HCEC 1CT (cell line): Measurements from ENCODE around the gene CFAP299.

ENCODE experiments used
- DNase-seq: peaks from one replicate; pipeline ENCODE4 v3.0.0-alpha.2; 2017

CFAP299 gene

GRCh38 chr4:80393246-80393969 lies 57.9 kb downstream of the CFAP299 start:
- peak; percentile 71 for DNase-seq

- no peak for DNase-seq
Measured at GRCh38 chr4:80393970-80394250, 58.4 kb downstream of the CFAP299 start.

DNA sequence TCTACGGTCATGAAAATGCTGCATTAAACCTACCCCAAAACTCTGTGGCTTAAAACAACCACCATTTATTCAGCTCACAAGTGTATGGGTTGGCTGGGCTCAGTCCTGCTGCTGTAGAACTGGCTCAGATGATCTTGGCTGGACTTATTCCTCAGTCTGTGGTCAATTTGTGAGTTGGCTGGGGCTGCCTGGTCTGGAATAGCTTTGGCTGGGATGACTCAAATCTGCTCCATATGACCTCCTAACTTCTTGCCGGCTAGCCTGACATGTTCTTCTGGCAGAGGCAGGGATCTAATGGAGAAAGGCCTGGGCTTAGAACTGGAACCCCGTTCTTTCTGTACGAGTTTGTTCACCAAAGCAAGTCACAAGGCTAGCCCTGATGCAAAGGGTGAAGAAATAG lies 71.7 kb downstream of the CFAP299 start:
- DNase-seq: peak; percentile 71

GRCh38 chr4:80409809-80410208 lies 74.3 kb downstream of the CFAP299 start:
- no peak for DNase-seq

GRCh38 chr4:80412322-80412721 lies 76.8 kb downstream of the CFAP299 start:
- no peak for DNase-seq

DNA sequence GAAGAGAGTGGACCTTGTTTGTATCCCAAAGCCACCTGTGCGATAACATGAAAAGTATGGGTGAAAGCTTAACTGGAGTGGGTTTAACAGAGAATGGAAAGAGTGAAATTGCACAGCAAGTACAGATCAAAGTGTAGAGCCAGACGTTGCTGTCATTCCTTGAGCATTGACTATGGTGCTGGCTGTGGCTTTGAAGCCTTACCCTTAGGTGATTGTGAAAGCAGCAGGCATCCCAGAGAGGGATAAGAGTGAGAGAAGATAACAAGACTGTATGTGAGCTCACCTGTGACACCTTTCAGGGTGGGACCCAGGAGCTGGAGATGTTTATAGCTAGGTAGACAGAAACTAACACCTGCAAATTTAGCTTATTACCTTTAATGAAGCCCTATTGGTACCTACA lies 77.6 kb downstream of the CFAP299 start:
- no peak for DNase-seq

DNA sequence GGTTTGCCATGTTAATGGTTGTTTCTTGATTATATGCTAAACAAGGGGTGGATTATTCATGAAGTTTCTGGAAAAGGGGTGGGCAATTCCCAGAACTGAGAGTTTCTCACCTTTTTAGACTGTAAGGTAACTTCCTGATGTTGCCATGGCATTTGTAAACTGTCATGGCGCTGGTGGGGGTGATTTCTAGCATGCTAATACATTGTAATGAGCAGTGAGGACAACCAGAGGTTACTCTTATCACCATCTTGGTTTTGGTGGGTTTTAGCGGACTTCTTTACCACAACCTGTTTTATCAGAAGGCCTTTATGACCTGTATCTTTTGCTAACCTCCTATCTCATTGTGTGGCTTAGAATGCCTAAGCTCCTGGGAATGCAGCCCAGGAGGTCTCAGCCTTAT lies 81.5 kb downstream of the CFAP299 start:
- no peak for DNase-seq

DNA sequence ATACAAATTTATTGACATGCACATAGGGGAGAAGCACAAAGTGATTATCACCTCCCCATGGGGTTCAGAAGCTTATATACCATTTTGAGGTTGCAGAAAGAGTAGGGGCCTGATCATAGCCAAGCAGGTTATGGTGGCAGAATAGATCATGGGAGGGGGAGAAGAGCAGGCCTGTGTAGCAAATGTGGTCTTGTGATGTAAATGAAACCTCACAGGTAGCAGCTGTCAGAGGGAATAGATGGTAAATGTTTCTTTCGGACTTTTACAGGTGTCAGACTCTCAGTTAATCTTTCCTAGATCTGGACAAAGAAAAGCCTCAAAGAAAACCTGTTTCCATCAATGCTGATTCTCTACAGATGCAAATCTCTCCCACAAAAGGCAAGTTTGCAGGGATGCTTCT lies 84.4 kb downstream of the CFAP299 start:
- no peak for DNase-seq

- DNase-seq: no peak
Measured at GRCh38 chr4:80420638-80421037, 85.1 kb downstream of the CFAP299 start.

DNA sequence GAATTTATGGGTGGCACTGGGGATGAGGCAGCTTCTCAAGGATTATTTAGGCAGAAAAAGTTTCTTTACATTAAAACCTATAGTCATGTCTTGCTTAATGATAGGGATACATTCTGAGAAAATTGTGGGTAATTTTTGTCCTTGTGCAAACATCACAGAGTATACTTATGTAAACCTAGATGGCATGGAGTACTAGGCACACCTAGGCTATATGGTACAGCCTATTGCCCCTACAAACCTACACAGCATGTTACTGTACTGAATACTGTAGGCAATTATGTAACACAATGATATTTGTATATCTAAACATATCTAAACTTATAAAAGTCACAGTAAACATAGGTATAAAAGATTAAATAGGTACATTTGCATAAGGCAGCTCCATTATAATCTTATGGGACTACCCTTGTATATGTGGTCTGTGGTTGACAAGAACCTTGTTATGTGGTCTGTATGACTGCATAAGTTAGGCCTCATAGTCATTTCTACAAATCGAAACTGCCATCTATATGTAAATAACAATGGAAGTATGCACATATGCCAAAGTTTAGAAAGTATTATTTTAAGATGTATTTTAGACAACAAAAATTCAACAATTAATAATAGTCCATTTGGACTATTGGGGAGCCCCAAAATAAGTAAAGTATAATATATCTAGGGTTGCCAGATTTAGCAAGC lies 87.3 kb downstream of the CFAP299 start:
- DNase-seq: no peak

GRCh38 chr4:80423553-80424224 lies 88.2 kb downstream of the CFAP299 start:
- no peak for DNase-seq

- no peak for DNase-seq
Measured at GRCh38 chr4:80424225-80424581, 88.7 kb downstream of the CFAP299 start.

- DNase-seq: no peak
Measured at GRCh38 chr4:80425124-80426100, 89.9 kb downstream of the CFAP299 start.

- DNase-seq: no peak
Measured at GRCh38 chr4:80431203-80431965, 95.9 kb downstream of the CFAP299 start.

DNA sequence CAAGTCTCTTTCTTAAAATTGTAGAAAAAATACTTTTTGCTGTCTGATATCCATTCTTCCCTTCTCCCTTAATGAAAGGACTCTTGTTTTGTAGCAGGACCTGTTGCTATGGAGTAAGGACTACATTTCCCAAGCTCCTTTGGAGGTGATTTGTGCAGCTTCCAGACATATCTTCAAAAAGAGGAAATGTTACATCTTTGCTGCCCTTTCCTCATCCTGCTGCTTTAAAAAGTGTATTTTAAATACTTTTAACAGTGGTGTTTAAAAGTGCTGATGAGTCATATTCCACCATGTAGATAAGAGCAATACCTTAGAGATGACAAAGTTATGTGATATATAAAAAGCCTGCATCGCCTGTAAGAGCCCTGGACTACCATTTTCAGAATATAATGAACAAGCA lies 98.7 kb downstream of the CFAP299 start:
- DNase-seq: peak; percentile 1

DNA sequence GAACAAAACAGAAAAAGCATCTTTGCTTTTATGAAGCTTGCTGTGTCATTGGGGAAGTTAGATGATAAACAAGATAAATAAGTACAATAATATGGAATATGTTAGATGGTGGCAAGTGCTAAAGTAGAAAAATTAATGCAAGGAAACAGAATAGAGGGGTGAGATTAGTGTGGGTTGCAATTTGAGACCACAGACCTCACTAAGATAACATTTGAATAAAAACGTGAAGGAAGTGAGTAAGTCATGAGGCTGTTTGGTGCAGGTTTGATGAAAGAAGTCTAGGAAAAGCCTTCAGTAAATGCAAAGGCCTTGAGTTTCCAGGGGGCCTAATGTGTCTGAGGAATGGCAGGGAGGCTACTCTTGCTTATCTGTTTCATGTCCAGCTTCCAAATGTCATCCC lies 102.5 kb downstream of the CFAP299 start:
- DNase-seq: no peak

DNA sequence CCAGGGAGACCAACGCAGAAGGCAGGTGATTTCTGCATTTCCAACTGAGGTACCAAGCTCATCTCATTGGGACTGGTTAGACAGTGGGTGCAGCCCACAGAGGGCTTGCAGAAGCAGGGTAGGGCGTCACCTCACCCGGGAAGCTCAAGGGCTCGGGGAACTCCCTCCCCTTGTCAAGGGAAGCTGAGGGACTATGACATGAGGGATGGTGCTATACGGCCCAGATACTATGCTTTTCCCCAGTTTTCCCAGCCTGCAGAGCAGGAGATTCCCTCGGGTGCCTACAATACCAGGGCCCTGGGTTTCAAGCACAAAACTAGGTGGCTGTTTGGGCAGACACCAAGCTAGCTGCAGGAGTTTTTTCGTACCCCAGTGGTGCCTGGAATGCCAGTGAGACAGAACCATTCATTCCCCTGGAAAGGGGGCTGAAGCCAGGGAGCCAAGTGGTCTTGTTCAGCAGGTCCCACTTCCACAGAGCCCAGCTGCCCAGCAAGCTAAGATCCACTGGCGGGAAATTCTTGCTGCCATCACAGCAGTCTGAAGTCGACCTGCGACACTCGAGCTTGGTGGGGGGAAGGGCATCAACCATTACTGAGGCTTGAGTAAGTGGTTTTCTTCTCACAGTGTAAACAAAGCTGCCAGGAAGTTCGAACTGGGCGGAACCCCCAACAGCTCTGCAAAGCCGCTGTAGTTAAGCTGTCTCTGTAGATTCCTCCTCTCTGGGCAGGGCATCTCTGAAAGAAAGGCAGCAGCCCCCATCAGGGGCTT lies 103.9 kb downstream of the CFAP299 start:
- peak; percentile 3 for DNase-seq

DNA sequence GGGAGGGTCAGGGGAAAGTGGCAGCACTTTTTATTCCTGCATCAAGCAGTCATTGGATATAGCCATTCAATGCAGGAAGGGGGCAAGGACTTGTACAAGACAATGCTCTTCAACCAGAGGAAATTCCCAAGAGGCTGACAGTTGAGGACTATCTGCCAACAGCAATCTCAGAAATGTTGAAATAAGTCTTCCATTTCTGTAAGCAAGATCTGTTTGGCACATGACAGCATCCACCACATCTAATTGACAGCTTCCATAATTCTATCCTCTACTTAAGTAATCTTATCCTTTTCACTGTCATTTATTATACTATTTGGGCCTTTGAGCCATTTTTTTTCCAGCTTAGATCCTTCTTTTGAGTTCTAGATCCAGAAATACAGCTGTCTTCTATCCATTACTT lies 110.7 kb downstream of the CFAP299 start:
- no peak for DNase-seq

GRCh38 chr4:80446664-80447063 lies 111.1 kb downstream of the CFAP299 start:
- DNase-seq: peak; percentile 51

- no peak for DNase-seq
Measured at GRCh38 chr4:80447493-80447892, 112.0 kb downstream of the CFAP299 start.

DNA sequence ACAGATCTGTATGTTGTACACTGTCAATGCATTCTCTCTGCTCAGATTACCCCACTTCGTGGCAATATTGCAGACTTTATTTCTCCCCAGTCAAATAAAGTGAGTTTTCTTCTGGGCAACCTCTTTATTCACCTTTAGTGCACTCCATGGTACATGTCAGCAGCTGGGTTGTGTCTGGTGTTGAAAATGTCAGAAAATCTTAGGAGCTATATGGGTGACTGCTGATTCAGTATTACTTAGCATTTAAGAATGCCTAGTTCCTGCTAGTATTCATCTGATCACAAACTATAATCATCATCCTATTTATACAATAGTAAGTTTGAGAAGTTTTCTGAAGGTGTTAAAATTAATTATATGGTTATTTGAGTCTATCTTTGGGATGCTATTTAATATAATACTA lies 112.5 kb downstream of the CFAP299 start:
- peak; percentile 47 for DNase-seq

- no peak for DNase-seq
Measured at GRCh38 chr4:80452055-80452454, 116.5 kb downstream of the CFAP299 start.
